Keratinocyte (primary cell): ENCODE measurements around the gene AK9.
"Not testable (repeated sequence)": the region's sequence is repeated elsewhere in the genome, so short reads cannot be mapped to it uniquely, and the experiment has no call there.

Experiments
- EZH2 ChIP-seq: IDR thresholded peaks from one replicate; pipeline ENCODE4 v1.6.1; 2012; ENCODE audit warnings: inconsistent platforms, mild to moderate bottlenecking, low read length, moderate library complexity
- TF ChIP-seq, protein P1 (sequence below), 3 experiments: IDR thresholded peaks in 1 of 3; conservative IDR thresholded peaks in 1 of 3; optimal IDR thresholded peaks in 1 of 3; 2 replicates in 2 of 3; 3 replicates in 1 of 3; pipeline versions ENCODE3 to v1.5.1; 2011; ENCODE audit warnings: low read length in 3 of 3, mild to moderate bottlenecking in 3 of 3, moderate library complexity in 2 of 3, control low read depth in 1 of 3, inconsistent platforms in 1 of 3; ENCODE audit not compliant: insufficient read depth in 2 of 3; ENCODE audit errors: extremely low read depth in 1 of 3

DNA sequence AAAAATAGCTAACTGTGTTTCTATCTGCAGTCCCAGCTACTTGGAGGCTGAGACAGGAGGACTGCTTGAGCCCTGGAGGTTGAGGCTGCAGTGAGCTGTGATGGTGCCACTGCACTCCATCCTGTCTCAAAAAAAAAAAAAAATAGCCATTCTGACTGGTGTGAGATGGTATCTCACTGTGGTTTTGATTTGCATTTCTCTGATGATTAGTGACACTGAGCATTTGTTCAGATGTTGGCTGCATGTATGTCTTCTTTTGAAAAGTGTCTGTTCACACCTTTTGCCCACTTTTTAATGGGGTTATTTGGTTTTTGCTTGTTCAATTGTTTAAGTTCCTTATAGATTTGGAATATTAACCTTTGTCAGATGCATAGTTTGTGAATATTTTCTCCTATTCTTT, 171.4 kb downstream of the AK9 start:
- TF ChIP-seq, protein P1, sequence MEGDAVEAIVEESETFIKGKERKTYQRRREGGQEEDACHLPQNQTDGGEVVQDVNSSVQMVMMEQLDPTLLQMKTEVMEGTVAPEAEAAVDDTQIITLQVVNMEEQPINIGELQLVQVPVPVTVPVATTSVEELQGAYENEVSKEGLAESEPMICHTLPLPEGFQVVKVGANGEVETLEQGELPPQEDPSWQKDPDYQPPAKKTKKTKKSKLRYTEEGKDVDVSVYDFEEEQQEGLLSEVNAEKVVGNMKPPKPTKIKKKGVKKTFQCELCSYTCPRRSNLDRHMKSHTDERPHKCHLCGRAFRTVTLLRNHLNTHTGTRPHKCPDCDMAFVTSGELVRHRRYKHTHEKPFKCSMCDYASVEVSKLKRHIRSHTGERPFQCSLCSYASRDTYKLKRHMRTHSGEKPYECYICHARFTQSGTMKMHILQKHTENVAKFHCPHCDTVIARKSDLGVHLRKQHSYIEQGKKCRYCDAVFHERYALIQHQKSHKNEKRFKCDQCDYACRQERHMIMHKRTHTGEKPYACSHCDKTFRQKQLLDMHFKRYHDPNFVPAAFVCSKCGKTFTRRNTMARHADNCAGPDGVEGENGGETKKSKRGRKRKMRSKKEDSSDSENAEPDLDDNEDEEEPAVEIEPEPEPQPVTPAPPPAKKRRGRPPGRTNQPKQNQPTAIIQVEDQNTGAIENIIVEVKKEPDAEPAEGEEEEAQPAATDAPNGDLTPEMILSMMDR (optimal IDR thresholded peaks at IDR 0.05 in 1 of 3, IDR thresholded peaks at IDR 0.05 in 1 of 3, conservative IDR thresholded peaks at IDR 0.05 in 1 of 3; ENCODE audit: extremely low read depth in 1 of 3, insufficient read depth in 2 of 3, low read length in 3 of 3), result not testable (repeated sequence)
- TF ChIP-seq EZH2, result not testable (repeated sequence)
